Astrocyte of the spinal cord (primary cell): ENCODE measurements around the gene DAP.

Experiments
- DNase-seq: peaks from one replicate; pipeline ENCODE4 v3.0.0; 2011; ENCODE audit warnings: low read depth, low spot score
- H3K4me3 ChIP-seq: 2 replicates; pipeline ENCODE4 v1.5.1; 2011; ENCODE audit warnings: low read depth, mild to moderate bottlenecking, low read length, moderate library complexity
- CTCF ChIP-seq: IDR thresholded peaks from 2 replicates; pipeline ENCODE4 v1.5.1; 2012; ENCODE audit warnings: low read depth, mild to moderate bottlenecking, low read length, inconsistent platforms
- in situ Hi-C: cut with HindIII; loops from 2 replicates; pipeline ENCODE4 v1.10.0; 2017; ENCODE audit warnings: low sequenced_read_pairs

DAP gene

GRCh38 chr5:10674582-10674981 is 86.5 kb downstream of the DAP start:
- in situ Hi-C loops, result no loop called here
- no peak for DNase-seq
- no peak overlapping the region for H3K4me3 ChIP-seq
- TF ChIP-seq CTCF, result no peak

- H3K4me3 ChIP-seq, result no peak overlapping the region
- in situ Hi-C loops, result no loop called here
- no peak for TF ChIP-seq CTCF
- no peak for DNase-seq
Observed at GRCh38 chr5:10674096-10674495, 86.9 kb downstream of the DAP start.

- in situ Hi-C loops, result no loop called here
- no peak for DNase-seq
- no peak overlapping the region for H3K4me3 ChIP-seq
- TF ChIP-seq CTCF, result no peak
Observed at GRCh38 chr5:10673407-10673806, 87.6 kb downstream of the DAP start.

- H3K4me3 ChIP-seq, result no peak overlapping the region
- no peak for DNase-seq
- TF ChIP-seq CTCF, result no peak
- in situ Hi-C loops, result no loop called here
Observed at GRCh38 chr5:10673017-10673389, 88.0 kb downstream of the DAP start.

- TF ChIP-seq CTCF, result no peak
- no peak overlapping the region for H3K4me3 ChIP-seq
Observed at GRCh38 chr5:10672146-10673016, 88.7 kb downstream of the DAP start.

GRCh38 chr5:10671041-10672008 is 89.7 kb downstream of the DAP start:
- TF ChIP-seq CTCF, result no peak
- H3K4me3 ChIP-seq, result no peak overlapping the region
- in situ Hi-C loops, result no loop called here
- DNase-seq, result no peak

More at GRCh38 chr5:10672146-10673016, 88.7 kb downstream of the DAP start:
- in situ Hi-C loops, result no loop called here
- no peak for DNase-seq
